Activated CD8-positive, alpha-beta T cell treated with anti-CD3 and anti-CD28 coated beads, Interleukin-2, amount 10 ng/mL, durations not matched to agents 7 days and 5 days (primary cell): Measurements from ENCODE around the gene SLC38A10. TPM values are rescaled to one million over a fixed set of nuclear protein-coding genes. Genes with fewer than 3 reads are reported as not detected.
A peak's percentile ranks its signal among the peaks of the same experiment; 100 is the strongest.

Source experiments
- ATAC-seq: fragments of 150-1000 bp; cut with Tn5 transposase; one replicate; pipeline ENCODE4 v1.10.0; 2021; ENCODE audit warnings: moderate library complexity
- CTCF ChIA-PET: fragments of 350-600 bp; sonication (Branson Sonifier 250); formaldehyde crosslinking; loops from one replicate; lab custom pipeline; 2021; ENCODE audit warnings: antibody characterized with exemption; lab: Charles Lee
- POLR2A ChIA-PET: fragments of 350-600 bp; sonication (Branson Sonifier 250); formaldehyde crosslinking; loops from one replicate; lab custom pipeline; 2021; ENCODE audit warnings: antibody characterized with exemption; lab: Charles Lee
- DNase-seq: peaks from one replicate; pipeline ENCODE4 v3.0.0-alpha.2; 2020
- H3K27ac Mint-ChIP-seq: one replicate; pipeline ENCODE4 v1.8.0; 2021; ENCODE audit warnings: mild to moderate bottlenecking, mixed read lengths
- H3K27me3 Mint-ChIP-seq: one replicate; pipeline ENCODE4 v1.8.0; 2021; ENCODE audit warnings: low read depth, mixed read lengths
- H3K36me3 Mint-ChIP-seq: one replicate; pipeline ENCODE4 v1.8.0; 2021; ENCODE audit warnings: low read depth, mixed read lengths
- H3K4me1 Mint-ChIP-seq: one replicate; pipeline ENCODE4 v1.8.0; 2021; ENCODE audit warnings: low read depth, mixed read lengths
- H3K4me3 Mint-ChIP-seq: one replicate; pipeline ENCODE4 v1.8.0; 2021; ENCODE audit warnings: mild to moderate bottlenecking, mixed read lengths
- H3K9me3 Mint-ChIP-seq: one replicate; pipeline ENCODE4 v1.8.0; 2022; ENCODE audit warnings: mixed read lengths; ENCODE audit not compliant: insufficient read depth
- total RNA-seq, 2 experiments: library from RNA; stranded (reverse); gene quantifications; one replicate each; pipeline ENCODE4 v1.2.3, GENCODE V29; 2021

The SLC38A10 gene
- total RNA-seq, 2 experiments from 2014 or later = 78.5 to 83.5 TPM

DNA sequence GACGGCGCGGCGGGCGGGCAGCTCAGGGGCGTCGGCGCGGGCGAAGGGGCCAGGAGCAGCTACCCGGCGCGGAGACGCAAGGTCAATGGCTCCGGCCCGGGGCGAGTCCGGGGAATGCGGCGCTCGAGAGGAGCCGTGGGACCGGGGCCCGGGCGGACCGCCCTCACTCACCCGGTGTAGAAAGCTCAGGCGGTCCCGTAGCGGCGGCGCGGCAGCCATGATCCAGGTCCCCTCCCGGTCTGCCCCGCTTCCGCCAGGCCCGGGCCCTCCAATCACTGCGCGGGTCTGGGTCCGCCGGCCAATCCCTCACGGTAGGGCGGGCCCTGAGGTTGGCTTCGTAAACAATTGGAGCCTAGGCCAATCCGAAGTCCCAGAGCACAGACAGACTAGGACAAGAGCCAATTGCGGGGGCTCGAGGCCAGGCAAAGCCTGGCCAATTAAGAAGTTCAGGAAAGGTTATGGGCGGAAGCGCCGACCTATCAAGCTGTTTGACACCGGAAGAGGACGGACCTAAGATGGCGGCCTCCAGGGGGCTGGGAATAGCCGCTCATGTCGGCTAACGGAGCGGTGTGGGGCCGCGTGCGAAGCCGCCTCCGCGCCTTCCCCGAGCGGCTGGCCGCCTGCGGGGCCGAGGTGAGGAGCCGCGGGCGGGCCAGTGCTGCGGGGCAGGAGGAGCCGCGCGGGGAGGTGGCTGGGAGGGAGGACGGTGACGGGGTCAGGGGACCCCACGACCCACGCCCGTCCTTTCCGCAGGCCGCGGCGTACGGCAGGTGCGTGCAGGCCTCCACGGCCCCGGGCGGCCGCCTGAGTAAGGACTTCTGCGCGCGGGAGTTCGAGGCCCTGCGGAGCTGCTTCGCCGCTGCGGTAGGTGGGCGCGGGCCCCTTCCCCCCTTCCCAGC, 56.0 kb downstream of the SLC38A10 start, which contains the start of the genes NDUFAF8 and TEPSIN:
Gene NDUFAF8 (plus strand): TSS at position 504 of the 899 bp plus-strand sequence. CDS start 46 bp downstream, at position 550.
Gene TEPSIN (minus strand): TSS at position 241 of the 899 bp plus-strand sequence. CDS start 22 bp downstream, at position 219.
- Mint-ChIP-seq H3K4me3 (peak within 1 kb of the TSS; percentile 96), H3K27me3 (no peaks in the 10 kb centered on the region), H3K9me3 (no peaks in the 10 kb centered on the region), H3K4me1 (peaks cover 39% of the 10 kb centered on the region), H3K27ac (peak within 1 kb of the TSS; percentile 97), H3K36me3 (peaks cover 16% of the 10 kb centered on the region)
- POLR2A ChIA-PET = interaction anchor here (0.8 to 2.6 kb wide), 16 partner anchors 9 to 407 kb away, joined by 3 to 9 read pairs (median 4); partner anchors contain the start of genes CEP131 and SLC38A10
- CTCF ChIA-PET = interaction anchor here (0.5 to 1.9 kb wide), 13 partner anchors 10 to 858 kb away, joined by 3 to 6 read pairs (median 3); partner anchors contain the start of gene SLC38A10
- ATAC-seq (peak; percentile 99), DNase-seq (peak; percentile 97)

DNA sequence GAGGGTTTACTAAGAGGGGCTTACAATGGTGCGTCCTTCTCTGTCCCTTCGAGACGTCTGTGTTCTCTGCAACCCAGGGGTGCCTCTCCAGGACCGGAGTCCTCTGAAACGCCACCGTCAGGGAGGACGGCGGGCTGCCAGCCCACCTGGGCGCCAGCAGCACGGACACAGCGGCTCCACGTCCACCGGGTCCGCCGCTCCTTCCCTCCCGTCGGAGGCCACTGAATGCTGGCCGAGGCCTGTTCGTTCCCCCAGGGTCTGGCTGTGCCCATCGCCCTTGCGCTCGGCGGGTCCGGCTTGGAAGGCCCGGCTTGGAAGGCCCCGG, 56.7 kb downstream of the SLC38A10 start:
- Mint-ChIP-seq H3K36me3 (peaks cover 16% of the 10 kb centered on the region), H3K27me3 (no peaks in the 10 kb centered on the region), H3K4me3 (peak overlapping the region; percentile 82), H3K27ac (peak overlapping the region; percentile 55), H3K9me3 (no peaks in the 10 kb centered on the region), H3K4me1 (peaks cover 39% of the 10 kb centered on the region)
- POLR2A ChIA-PET = interaction anchor here (0.8 to 2.6 kb wide), 15 partner anchors 8 to 408 kb away, joined by 3 to 9 read pairs (median 5); partner anchors contain the start of genes CEP131 and SLC38A10
- no peak for ATAC-seq
- CTCF ChIA-PET = interaction anchor here (0.5 to 1.9 kb wide), 11 partner anchors 10 to 824 kb away, joined by 3 to 5 read pairs (median 3); partner anchors contain the start of gene SLC38A10
- no peak for DNase-seq

DNA sequence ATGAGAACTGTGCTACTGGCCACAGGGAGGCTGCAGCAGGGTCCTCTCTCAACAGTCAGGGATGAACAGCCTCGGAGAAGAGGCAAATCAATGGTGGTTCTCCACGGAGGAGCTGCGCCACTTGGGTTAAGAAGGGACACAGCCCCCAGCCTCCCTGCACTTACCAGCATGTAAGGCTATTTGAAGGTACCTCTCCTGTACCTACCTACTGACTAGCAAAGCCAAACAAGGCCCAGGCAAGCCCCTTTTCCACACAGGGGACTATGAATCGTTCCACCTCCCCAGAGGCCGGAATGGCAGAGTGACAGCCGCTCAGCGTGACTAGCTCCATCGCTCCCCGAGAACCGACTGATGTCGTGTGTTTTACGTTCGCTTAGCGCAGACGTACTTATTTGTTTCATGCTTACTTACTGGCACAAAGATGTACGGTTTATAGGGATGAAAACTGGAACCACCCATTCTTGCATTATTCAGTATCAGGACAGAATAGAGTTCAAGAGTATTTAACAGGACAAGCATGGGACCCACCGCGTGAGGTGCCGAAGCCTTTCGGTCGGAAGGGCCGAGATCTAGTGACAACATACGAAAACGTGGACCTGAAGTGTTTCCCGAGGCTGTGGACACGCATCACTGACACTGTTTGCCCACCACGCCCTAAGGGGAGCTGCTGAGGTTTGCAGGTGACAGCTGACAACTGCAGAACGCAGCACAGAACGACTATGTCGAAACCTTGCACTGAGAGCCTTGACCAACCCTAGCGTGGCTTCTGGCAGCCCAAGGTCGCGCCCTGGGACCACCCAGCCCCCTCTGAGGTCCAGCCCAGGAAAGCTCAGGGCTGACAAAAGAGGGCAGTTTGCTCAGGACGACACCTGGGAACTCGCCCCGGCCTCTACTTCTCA, 57.3 kb downstream of the SLC38A10 start:
- peaks cover 16% of the 10 kb centered on the region for H3K36me3 Mint-ChIP-seq

DNA sequence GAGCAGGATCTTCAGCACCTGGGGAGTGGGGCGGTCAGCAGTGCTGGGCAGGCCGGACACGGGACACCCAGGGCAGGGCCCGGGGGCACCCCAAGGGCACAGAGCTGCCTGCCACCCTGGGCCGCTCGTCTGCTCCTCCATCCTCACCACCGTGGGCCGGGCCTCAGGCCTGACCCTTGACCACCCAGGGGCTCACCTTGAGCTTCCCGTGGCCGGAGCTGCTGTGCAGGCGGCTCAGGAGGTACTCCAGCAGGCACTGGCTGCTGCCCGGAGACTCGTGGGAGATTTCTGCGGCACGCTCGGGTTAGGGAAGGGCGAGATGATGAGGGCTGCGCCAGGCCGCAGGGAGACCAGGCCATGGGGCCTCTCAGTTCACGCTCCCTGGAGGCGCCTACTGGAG, 58.3 kb downstream of the SLC38A10 start:
- Mint-ChIP-seq H3K9me3 (no peaks in the 10 kb centered on the region), H3K4me3 (no peak overlapping the region), H3K27me3 (no peaks in the 10 kb centered on the region), H3K27ac (no peak overlapping the region), H3K4me1 (peaks cover 33% of the 10 kb centered on the region), H3K36me3 (peaks cover 12% of the 10 kb centered on the region)
- POLR2A ChIA-PET = interaction anchor here (0.6 kb wide), 1 partner anchor 392 kb away, joined by 3 read pairs; no protein-coding TSS in a partner anchor
- ATAC-seq = no peak
- DNase-seq = no peak
- CTCF ChIA-PET = no interaction called here

More for the DNA sequence above, 57.3 kb downstream of the SLC38A10 start:
- H3K4me3 Mint-ChIP-seq = peak overlapping the region; percentile 82
- CTCF ChIA-PET = interaction anchor here (0.8 to 1.9 kb wide), 4 partner anchors 13 to 247 kb away, joined by 3 to 5 read pairs (median 4); partner anchors contain the start of gene SLC38A10
- no peaks in the 10 kb centered on the region for H3K9me3 Mint-ChIP-seq
- H3K4me1 Mint-ChIP-seq = peaks cover 39% of the 10 kb centered on the region
- peak overlapping the region; percentile 42 for H3K27ac Mint-ChIP-seq
- ATAC-seq = no peak
- no peaks in the 10 kb centered on the region for H3K27me3 Mint-ChIP-seq
- POLR2A ChIA-PET = interaction anchor here (0.8 to 2.6 kb wide), 10 partner anchors 12 to 276 kb away, joined by 3 to 9 read pairs (median 5); partner anchors contain the start of genes CEP131 and SLC38A10
- no peak for DNase-seq

DNA sequence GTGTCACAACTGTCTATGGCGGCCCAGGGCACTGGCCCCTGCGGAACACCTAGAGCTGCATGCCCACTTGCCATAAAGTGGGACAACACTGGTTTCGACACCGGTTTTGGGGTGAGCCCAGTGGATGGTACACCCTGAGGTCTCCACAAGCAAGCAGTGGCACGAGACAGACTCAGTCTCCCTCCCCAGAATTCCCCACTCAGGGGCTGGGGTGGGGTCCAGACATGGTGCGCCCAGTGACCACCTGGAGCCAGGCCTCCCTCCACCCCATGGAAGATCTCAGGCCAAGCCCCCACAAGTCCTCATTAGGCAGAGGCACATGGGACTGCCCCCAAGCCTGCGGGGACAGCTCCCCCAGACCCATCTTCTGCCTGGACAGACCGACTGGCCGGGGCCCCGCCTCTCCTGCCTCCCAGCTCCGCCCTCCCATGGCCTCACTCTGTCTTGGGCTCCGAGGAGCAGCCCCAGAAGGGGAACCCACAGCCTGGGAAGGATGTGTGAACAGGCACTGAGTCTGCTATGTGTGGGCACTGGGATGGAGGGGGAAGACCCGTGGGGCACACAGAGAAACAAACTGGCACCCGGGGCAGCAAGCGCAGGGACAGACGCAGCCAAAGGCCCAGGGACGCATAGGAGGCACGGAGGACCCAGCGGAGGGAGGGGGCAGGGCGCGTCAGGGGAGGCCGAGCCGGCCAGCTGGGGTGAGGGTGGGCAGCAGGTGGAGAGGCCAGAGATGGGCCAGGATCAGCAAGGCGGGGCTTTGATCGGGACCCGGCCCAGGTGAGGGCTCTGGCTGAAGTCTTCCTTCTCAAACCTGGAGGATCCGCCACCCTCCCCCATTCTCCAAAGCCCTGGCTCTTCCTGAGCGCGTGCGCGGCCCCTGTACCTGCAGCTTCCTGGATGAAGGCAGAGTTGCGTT, 59.0 kb downstream of the SLC38A10 start:
- POLR2A ChIA-PET = interaction anchor here (0.6 kb wide), 1 partner anchor 391 kb away, joined by 3 read pairs; no protein-coding TSS in a partner anchor
- H3K4me1 Mint-ChIP-seq = peaks cover 27% of the 10 kb centered on the region
- CTCF ChIA-PET = no interaction called here

DNA sequence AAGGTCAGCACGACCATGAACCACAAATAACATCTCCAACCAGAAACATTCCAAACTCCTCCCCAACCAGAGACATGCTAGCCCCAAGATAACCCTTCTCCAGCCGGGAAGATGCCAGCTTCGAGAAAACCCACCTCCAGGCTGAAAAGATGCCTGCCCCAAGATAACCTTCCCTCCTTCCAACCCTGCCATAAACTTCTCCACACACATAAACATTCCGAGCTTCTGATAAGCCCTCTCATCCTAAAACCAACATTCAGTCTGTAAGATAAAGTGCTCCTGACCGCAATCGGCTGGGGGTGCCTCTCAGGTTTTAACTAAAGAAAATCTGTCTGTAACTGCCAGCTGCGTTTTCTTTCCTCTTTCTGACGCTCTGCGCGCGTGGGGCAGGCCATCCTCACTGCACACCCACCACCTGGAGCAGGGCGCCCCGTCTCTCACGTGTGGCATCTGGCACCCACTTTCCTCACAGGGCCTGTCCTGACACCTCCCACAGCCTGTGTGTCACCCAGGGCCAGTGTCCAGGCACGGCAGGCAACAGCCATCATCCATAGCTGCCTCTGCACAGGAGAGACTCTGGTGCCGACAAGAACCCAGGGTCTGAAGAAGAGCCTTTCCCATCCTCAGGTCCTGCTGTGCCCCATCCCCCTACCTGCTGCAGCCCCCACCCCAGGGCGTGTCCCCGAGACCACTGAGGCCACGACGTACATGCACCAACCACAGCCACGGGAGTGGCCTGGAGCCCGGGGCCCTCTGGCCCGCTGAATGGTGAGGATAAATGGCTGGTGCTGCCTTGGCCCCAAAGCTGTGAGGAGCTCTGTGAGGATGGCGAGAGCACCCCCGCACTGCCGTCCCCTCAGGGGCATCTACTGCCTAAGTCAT, 59.9 kb downstream of the SLC38A10 start:
- ATAC-seq = no peak
- Mint-ChIP-seq H3K4me3 (no peak overlapping the region), H3K27me3 (no peaks in the 10 kb centered on the region), H3K9me3 (no peaks in the 10 kb centered on the region), H3K4me1 (peaks cover 18% of the 10 kb centered on the region), H3K36me3 (peaks cover 10% of the 10 kb centered on the region), H3K27ac (no peak overlapping the region)
- no peak for DNase-seq
- CTCF ChIA-PET = no interaction called here
- POLR2A ChIA-PET = no interaction called here

More for the DNA sequence above, 59.0 kb downstream of the SLC38A10 start:
- ATAC-seq (no peak), DNase-seq (no peak)
- Mint-ChIP-seq H3K27ac (no peak overlapping the region), H3K36me3 (peaks cover 8% of the 10 kb centered on the region), H3K4me3 (no peak overlapping the region), H3K9me3 (no peaks in the 10 kb centered on the region), H3K27me3 (no peaks in the 10 kb centered on the region)

DNA sequence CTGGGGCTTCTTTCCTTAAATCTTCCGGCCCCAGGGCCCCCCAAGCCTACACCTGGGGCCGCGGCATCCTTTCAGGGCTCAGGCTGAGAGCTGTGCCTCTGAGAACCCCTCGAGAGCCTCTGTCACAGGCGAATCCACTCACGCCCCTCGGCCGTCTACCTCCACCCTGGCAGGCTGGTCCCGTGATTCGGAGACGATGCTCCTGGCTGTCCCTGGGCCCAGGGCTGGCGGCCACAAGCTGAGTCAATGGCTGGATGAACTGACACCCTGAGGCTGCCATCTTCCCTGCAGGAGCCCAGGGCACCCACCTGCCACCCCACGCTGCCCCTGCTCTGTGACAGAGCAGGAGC, 60.6 kb downstream of the SLC38A10 start:
- no peak overlapping the region for H3K4me3 Mint-ChIP-seq
- H3K9me3 Mint-ChIP-seq = no peaks in the 10 kb centered on the region
- H3K27ac Mint-ChIP-seq = no peak overlapping the region
- DNase-seq (no peak), ATAC-seq (no peak)
- ChIA-PET CTCF (no interaction called here), POLR2A (no interaction called here)
- H3K36me3 Mint-ChIP-seq = peaks cover 13% of the 10 kb centered on the region
- H3K27me3 Mint-ChIP-seq = no peaks in the 10 kb centered on the region
- peaks cover 15% of the 10 kb centered on the region for H3K4me1 Mint-ChIP-seq

DNA sequence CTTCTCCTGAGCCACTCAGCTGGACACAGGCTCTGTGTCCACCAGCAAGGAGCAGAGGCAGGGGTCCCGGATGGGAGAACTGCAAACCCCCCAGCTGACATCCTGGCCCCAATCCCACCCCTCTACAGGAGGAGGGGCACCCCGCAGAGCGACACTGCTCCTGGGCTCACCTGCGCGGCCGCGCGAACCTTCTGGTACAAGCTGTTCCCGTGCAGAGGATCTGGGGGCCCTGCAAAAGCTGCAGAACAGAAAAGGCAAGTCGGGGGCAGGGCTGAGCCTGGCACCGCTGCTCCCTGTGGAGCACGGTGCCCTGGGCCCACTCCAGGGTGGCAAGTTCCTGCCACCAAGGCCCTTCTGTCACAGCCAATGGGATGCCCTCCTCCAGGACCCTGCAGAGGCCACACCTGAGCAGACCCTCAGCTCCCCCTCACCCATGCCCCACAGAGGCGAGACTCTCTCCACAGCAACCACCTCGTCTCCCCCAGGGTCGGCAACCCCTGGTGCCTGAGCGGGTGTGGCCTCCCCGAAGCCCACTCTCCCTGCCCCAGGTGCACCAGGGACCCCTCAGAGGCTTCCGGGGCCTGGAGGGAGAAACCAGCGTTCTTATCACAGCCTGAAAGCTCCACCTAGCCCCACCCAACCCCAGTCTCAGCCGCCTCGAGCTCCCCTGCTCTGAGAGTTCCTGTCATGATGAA, 61.1 kb downstream of the SLC38A10 start:
- H3K36me3 Mint-ChIP-seq = peaks cover 14% of the 10 kb centered on the region
- H3K4me1 Mint-ChIP-seq = peaks cover 15% of the 10 kb centered on the region
- no peaks in the 10 kb centered on the region for H3K9me3 Mint-ChIP-seq
- no peaks in the 10 kb centered on the region for H3K27me3 Mint-ChIP-seq
- ATAC-seq (no peak), DNase-seq (no peak)
- ChIA-PET POLR2A (interaction anchor here (0.6 kb wide), 1 partner anchor 15 kb away, joined by 3 read pairs; no protein-coding TSS in a partner anchor), CTCF (no interaction called here)
- H3K27ac Mint-ChIP-seq = no peak overlapping the region
- no peak overlapping the region for H3K4me3 Mint-ChIP-seq

DNA sequence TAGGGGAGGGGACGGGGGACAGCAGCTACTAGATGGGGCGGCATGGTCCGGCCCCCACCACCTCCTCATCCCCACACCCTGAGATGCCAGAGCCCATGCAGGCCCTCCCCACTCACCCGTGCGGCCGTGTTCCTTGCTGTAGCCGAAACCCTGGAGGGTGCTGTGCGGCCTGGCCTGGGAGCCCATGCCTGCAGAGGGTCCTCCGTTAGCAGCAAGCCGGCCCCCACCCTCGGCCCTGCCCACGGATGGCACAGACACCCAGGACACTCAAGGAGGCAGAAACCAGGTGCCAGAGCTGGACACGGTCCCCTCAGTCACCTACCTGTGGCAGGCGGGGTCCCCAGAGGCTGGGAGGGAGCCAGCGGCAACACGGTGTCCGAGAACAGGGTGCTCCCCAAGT, 61.8 kb downstream of the SLC38A10 start:
- Mint-ChIP-seq H3K27me3 (no peaks in the 10 kb centered on the region), H3K4me1 (peaks cover 17% of the 10 kb centered on the region), H3K9me3 (no peaks in the 10 kb centered on the region), H3K27ac (no peak overlapping the region), H3K4me3 (no peak overlapping the region), H3K36me3 (peaks cover 16% of the 10 kb centered on the region)
- POLR2A ChIA-PET = interaction anchor here (0.6 kb wide), 1 partner anchor 16 kb away, joined by 3 read pairs; no protein-coding TSS in a partner anchor
- CTCF ChIA-PET = no interaction called here
- DNase-seq (no peak), ATAC-seq (no peak)
